Measurements from ENCODE around the gene MIP. TPM values are rescaled to one million over a fixed set of nuclear protein-coding genes. Genes with fewer than 3 reads are reported as not detected.

The MIP gene
- total RNA-seq, 1 donor from 2014 or later = not detected

- Histone ChIP-seq H3K4me2 (no peak overlapping the region), H3K4me3 (no peak overlapping the region), H2AFZ (replicated peaks) (no peak overlapping the region), H3K27ac (no peak overlapping the region), H3K9ac (no peak overlapping the region), H3K36me3 (no peaks in the 10 kb centered on the region), H3K9me3 (ENCODE audit: low read depth) (no peaks in the 10 kb centered on the region), H3F3A (ENCODE audit: low read depth) (peaks cover 3% of the 10 kb centered on the region), H4K20me1 (ENCODE audit: low read depth) (no peaks in the 10 kb centered on the region), H3K79me2 (ENCODE audit: low read depth) (peaks cover 2% of the 10 kb centered on the region), H3K27me3 (no peaks in the 10 kb centered on the region), H3K4me1 (no peaks in the 10 kb centered on the region)
- no peak for TF ChIP-seq EZH2 (IDR thresholded peaks at IDR 0.05)
- TF ChIP-seq CTCF (IDR thresholded peaks at IDR 0.05) = no peak
- TF ChIP-seq EZH2phosphoT487 (IDR thresholded peaks at IDR 0.05) = no peak
- Mint-ChIP-seq H3K36me3 (peaks cover 9% of the 10 kb centered on the region), H3K4me3 (no peak overlapping the region), H3K27ac (no peak overlapping the region), H3K27me3 (ENCODE audit: insufficient read depth, low read depth) (peaks cover 2% of the 10 kb centered on the region), H3K9me3 (no peaks in the 10 kb centered on the region), H3K4me1 (no peaks in the 10 kb centered on the region)
- no peak for DNase-seq (ENCODE audit: low spot score)
Observed at GRCh38 chr12:56476972-56477432, 22.5 kb upstream of the MIP start.

GRCh38 chr12:56476143-56476542 is 21.7 kb upstream of the MIP start:
- Mint-ChIP-seq H3K27ac (no peak overlapping the region), H3K27me3 (ENCODE audit: insufficient read depth, low read depth) (peaks cover 2% of the 10 kb centered on the region), H3K4me3 (no peak overlapping the region), H3K4me1 (no peaks in the 10 kb centered on the region), H3K36me3 (peaks cover 9% of the 10 kb centered on the region), H3K9me3 (no peaks in the 10 kb centered on the region)
- Histone ChIP-seq H3K4me3 (no peak overlapping the region), H3K9ac (no peak overlapping the region), H2AFZ (replicated peaks) (no peak overlapping the region), H3K27ac (no peak overlapping the region), H3K9me3 (ENCODE audit: low read depth) (no peaks in the 10 kb centered on the region), H3K4me1 (no peaks in the 10 kb centered on the region), H3K36me3 (no peaks in the 10 kb centered on the region), H3K4me2 (no peak overlapping the region), H3F3A (ENCODE audit: low read depth) (peaks cover 3% of the 10 kb centered on the region), H4K20me1 (ENCODE audit: low read depth) (no peaks in the 10 kb centered on the region), H3K27me3 (no peaks in the 10 kb centered on the region), H3K79me2 (ENCODE audit: low read depth) (peaks cover 10% of the 10 kb centered on the region)
- TF ChIP-seq CTCF (IDR thresholded peaks at IDR 0.05) = no peak
- TF ChIP-seq EZH2 (IDR thresholded peaks at IDR 0.05) = no peak
- TF ChIP-seq EZH2phosphoT487 (IDR thresholded peaks at IDR 0.05) = no peak
- no peak for DNase-seq (ENCODE audit: low spot score)

- H3K4me3 ChIP-seq = no peak overlapping the region
- H3K36me3 ChIP-seq = no peaks in the 10 kb centered on the region
- Mint-ChIP-seq H3K4me1 (peaks cover 7% of the 10 kb centered on the region), H3K9me3 (no peaks in the 10 kb centered on the region), H3K27ac (no peak overlapping the region), H3K27me3 (ENCODE audit: insufficient read depth, low read depth) (peaks cover 2% of the 10 kb centered on the region), H3K36me3 (peaks cover 12% of the 10 kb centered on the region), H3K4me3 (no peak overlapping the region)
- H3K9me3 ChIP-seq (ENCODE audit: low read depth) = no peaks in the 10 kb centered on the region
- no peak overlapping the region for H3K27ac ChIP-seq
- peaks cover 28% of the 10 kb centered on the region for H3K79me2 ChIP-seq (ENCODE audit: low read depth)
- H3K4me2 ChIP-seq = no peak overlapping the region
- peaks cover 4% of the 10 kb centered on the region for H3K4me1 ChIP-seq
- TF ChIP-seq EZH2phosphoT487 (IDR thresholded peaks at IDR 0.05) (no peak), CTCF (IDR thresholded peaks at IDR 0.05) (no peak), EZH2 (IDR thresholded peaks at IDR 0.05) (no peak)
- H2AFZ ChIP-seq (replicated peaks) = no peak overlapping the region
- H3F3A ChIP-seq (ENCODE audit: low read depth) = peaks cover 13% of the 10 kb centered on the region
- H3K27me3 ChIP-seq = no peaks in the 10 kb centered on the region
- no peak for DNase-seq (ENCODE audit: low spot score)
- H3K9ac ChIP-seq = no peak overlapping the region
- H4K20me1 ChIP-seq (ENCODE audit: low read depth) = no peaks in the 10 kb centered on the region
Observed at GRCh38 chr12:56474389-56474788, 19.9 kb upstream of the MIP start.

Data from neural progenitor cell (in vitro differentiated cells).